Keratinocyte (primary cell): ENCODE measurements around the gene CCDC3. TPM values are rescaled to one million over a fixed set of nuclear protein-coding genes. Genes with fewer than 3 reads are reported as not detected.

Source experiments
- DNase-seq: peaks from one replicate; pipeline ENCODE4 v3.0.0-alpha.2; 2011; ENCODE audit warnings: low read depth, missing footprints, low spot score
- FAIRE-seq: peaks from 2 replicates; lab custom pipeline; 2011; peaks lifted over from hg19 to GRCh38; lab: Jason Lieb, UNC
- H2AFZ ChIP-seq: 2 replicates; pipeline ENCODE4 v1.6.0; 2012; ENCODE audit warnings: low read length, control low read depth, inconsistent platforms; ENCODE audit not compliant: control insufficient read depth
- H3K27ac ChIP-seq: 2 replicates; pipeline ENCODE4 v1.5.1; 2011; ENCODE audit warnings: low read length; ENCODE audit not compliant: control insufficient read depth, insufficient read depth
- H3K27me3 ChIP-seq: 3 replicates; pipeline ENCODE4 v1.6.0; 2011; ENCODE audit warnings: low read length; ENCODE audit not compliant: control insufficient read depth, insufficient read depth; ENCODE audit errors: extremely low read depth
- H3K36me3 ChIP-seq, 2 experiments: 2 replicates in 1 of 2; 3 replicates in 1 of 2; pipeline ENCODE4 v1.5.1; 2011; ENCODE audit warnings: low read length in 2 of 2, mild to moderate bottlenecking in 1 of 2; ENCODE audit not compliant: control insufficient read depth in 2 of 2, insufficient read depth in 2 of 2; ENCODE audit errors: extremely low read depth in 1 of 2
- H3K4me1 ChIP-seq: 3 replicates; pipeline ENCODE4 v1.5.1; 2011; ENCODE audit warnings: low read length; ENCODE audit not compliant: control insufficient read depth, insufficient read depth; ENCODE audit errors: extremely low read depth
- H3K4me2 ChIP-seq: 3 replicates; pipeline ENCODE4 v1.6.0; 2011; ENCODE audit warnings: low read depth, low read length; ENCODE audit not compliant: control insufficient read depth, insufficient read depth; ENCODE audit errors: extremely low read depth
- H3K4me3 ChIP-seq, 3 experiments: fragments of 200-600 bp in 1 of 3; sonication (generic) in 1 of 3; 2 replicates in 2 of 3; 3 replicates in 1 of 3; pipeline ENCODE4 v1.5.1; 2011 to 2016; ENCODE audit warnings: low read length in 3 of 3, mild to moderate bottlenecking in 3 of 3, control low read depth in 2 of 3, inconsistent platforms in 1 of 3, low read depth in 1 of 3, mixed read lengths in 1 of 3, mixed run types in 1 of 3, moderate library complexity in 1 of 3; ENCODE audit not compliant: control insufficient read depth in 2 of 3, insufficient read depth in 2 of 3; ENCODE audit errors: extremely low read depth in 1 of 3
- H3K79me2 ChIP-seq: 2 replicates; pipeline ENCODE4 v1.6.0; 2012; ENCODE audit warnings: low read length; ENCODE audit not compliant: control insufficient read depth, insufficient read depth
- H3K9ac ChIP-seq: 3 replicates; pipeline ENCODE4 v1.6.0; 2011; ENCODE audit warnings: low read length; ENCODE audit not compliant: control insufficient read depth, insufficient read depth; ENCODE audit errors: extremely low read depth
- H3K9me1 ChIP-seq: 3 replicates; pipeline ENCODE4 v1.6.0; 2011; ENCODE audit warnings: low read length; ENCODE audit not compliant: control insufficient read depth, insufficient read depth; ENCODE audit errors: extremely low read depth
- H3K9me3 ChIP-seq: 2 replicates; pipeline ENCODE4 v1.5.1; 2012; ENCODE audit warnings: low read depth, low read length; ENCODE audit not compliant: control insufficient read depth
- H4K20me1 ChIP-seq: 3 replicates; pipeline ENCODE4 v1.6.0; 2011; ENCODE audit warnings: low read length; ENCODE audit not compliant: control insufficient read depth, insufficient read depth; ENCODE audit errors: extremely low read depth
- EZH2 ChIP-seq: IDR thresholded peaks from one replicate; pipeline ENCODE4 v1.6.1; 2012; ENCODE audit warnings: inconsistent platforms, mild to moderate bottlenecking, low read length, moderate library complexity
- dilution Hi-C: fragments of 300-500 bp; cut with MboI; formaldehyde crosslinking; loops from one replicate; pipeline ENCODE4 v1.7.0; 2020; ENCODE audit warnings: low sequenced_read_pairs; ENCODE audit not compliant: extremely low pct_ligation_motif_present
- polyA plus RNA-seq, 5 experiments: library from polyadenylated mRNA; depleted of rRNA in 3 of 5; stranded (reverse) in 3 of 5; stranded (forward) in 1 of 5; unstranded in 1 of 5; fragments of >200 nt; gene quantifications; 1 replicate in 1 of 5; 2 replicates in 3 of 5; 3 replicates in 1 of 5; pipeline versions ENCODE4 v1.2.1 to v1.2.3, GENCODE V29; 2011 to 2012; ENCODE audit warnings: missing spikeins in 2 of 5, low read depth in 1 of 5, low replicate concordance in 1 of 5
- TF ChIP-seq, protein P1 (sequence below), 3 experiments: IDR thresholded peaks in 1 of 3; conservative IDR thresholded peaks in 1 of 3; optimal IDR thresholded peaks in 1 of 3; 2 replicates in 2 of 3; 3 replicates in 1 of 3; pipeline versions ENCODE3 to v1.5.1; 2011; ENCODE audit warnings: low read length in 3 of 3, mild to moderate bottlenecking in 3 of 3, moderate library complexity in 2 of 3, control low read depth in 1 of 3, inconsistent platforms in 1 of 3; ENCODE audit not compliant: insufficient read depth in 2 of 3; ENCODE audit errors: extremely low read depth in 1 of 3

CCDC3 gene
- polyA plus RNA-seq, 1 donor (not counting 4 experiments of a cell fraction or from before 2014, with no cell fraction given), result 0.39 TPM

DNA sequence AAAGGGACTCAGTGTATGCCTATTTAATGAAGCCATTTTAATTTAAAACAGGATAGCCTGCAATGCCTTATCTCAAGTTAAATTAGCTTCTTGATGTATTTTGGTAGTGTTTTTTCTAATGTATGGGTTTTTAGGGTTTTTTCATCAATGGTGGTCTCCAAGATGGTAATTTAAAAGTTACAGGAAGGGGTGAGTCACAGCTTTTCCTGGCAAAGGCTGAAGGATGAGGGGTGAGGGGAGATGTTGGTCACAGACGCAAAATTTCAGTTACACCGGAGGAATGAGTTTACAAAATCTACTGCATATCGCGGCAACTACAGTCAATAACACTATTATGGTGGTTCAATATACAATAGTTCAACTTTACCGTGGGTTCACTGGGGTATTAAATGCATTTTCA, 31.6 kb downstream of the CCDC3 start:
- TF ChIP-seq, protein P1, sequence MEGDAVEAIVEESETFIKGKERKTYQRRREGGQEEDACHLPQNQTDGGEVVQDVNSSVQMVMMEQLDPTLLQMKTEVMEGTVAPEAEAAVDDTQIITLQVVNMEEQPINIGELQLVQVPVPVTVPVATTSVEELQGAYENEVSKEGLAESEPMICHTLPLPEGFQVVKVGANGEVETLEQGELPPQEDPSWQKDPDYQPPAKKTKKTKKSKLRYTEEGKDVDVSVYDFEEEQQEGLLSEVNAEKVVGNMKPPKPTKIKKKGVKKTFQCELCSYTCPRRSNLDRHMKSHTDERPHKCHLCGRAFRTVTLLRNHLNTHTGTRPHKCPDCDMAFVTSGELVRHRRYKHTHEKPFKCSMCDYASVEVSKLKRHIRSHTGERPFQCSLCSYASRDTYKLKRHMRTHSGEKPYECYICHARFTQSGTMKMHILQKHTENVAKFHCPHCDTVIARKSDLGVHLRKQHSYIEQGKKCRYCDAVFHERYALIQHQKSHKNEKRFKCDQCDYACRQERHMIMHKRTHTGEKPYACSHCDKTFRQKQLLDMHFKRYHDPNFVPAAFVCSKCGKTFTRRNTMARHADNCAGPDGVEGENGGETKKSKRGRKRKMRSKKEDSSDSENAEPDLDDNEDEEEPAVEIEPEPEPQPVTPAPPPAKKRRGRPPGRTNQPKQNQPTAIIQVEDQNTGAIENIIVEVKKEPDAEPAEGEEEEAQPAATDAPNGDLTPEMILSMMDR (optimal IDR thresholded peaks at IDR 0.05 in 1 of 3, IDR thresholded peaks at IDR 0.05 in 1 of 3, conservative IDR thresholded peaks at IDR 0.05 in 1 of 3; ENCODE audit: extremely low read depth in 1 of 3, insufficient read depth in 2 of 3, low read length in 3 of 3), result no peak
- TF ChIP-seq EZH2, result no peak
- no peaks in the 10 kb centered on the region for H3K36me3 ChIP-seq
- H3K27ac ChIP-seq, result no peak overlapping the region
- no peaks in the 10 kb centered on the region for H3K9me3 ChIP-seq
- no peaks in the 10 kb centered on the region for H4K20me1 ChIP-seq
- H3K9ac ChIP-seq, result no peak overlapping the region
- no peak for FAIRE-seq
- H3K9me1 ChIP-seq, result no peaks in the 10 kb centered on the region
- DNase-seq, result no peak
- H3K27me3 ChIP-seq, result no peaks in the 10 kb centered on the region
- no peak overlapping the region for H3K4me2 ChIP-seq
- no peak overlapping the region for H3K4me3 ChIP-seq
- no peak overlapping the region for H2AFZ ChIP-seq
- peaks cover 5% of the 10 kb centered on the region for H3K4me1 ChIP-seq
- dilution Hi-C loops, result no loop called here
- no peaks in the 10 kb centered on the region for H3K79me2 ChIP-seq

DNA sequence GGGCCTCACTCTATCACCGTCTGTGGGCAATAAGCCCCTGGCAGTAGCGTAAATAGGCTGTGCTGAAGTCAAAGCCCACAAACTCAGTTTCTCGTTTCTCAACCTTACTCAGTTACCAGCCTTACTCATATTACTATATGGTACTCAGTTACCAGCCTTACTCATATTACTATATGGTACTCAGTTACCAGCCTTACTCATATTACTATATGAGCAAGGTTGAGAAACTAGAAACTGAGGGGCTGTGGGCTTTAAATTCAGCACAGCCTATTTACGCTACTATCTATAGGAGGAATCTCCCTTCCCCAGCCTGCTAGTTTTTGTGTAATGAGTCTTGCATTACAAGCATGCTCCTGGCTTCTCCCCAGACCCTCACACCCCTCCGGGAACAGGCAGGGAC, 35.4 kb downstream of the CCDC3 start:
- TF ChIP-seq, protein P1 (optimal IDR thresholded peaks at IDR 0.05 in 1 of 3, IDR thresholded peaks at IDR 0.05 in 1 of 3, conservative IDR thresholded peaks at IDR 0.05 in 1 of 3; ENCODE audit: extremely low read depth in 1 of 3, insufficient read depth in 2 of 3, low read length in 3 of 3), result no peak
- no peak for TF ChIP-seq EZH2
- Histone ChIP-seq H3K4me1 (peaks cover 5% of the 10 kb centered on the region), H3K27ac (no peak overlapping the region), H3K9ac (no peak overlapping the region), H4K20me1 (no peaks in the 10 kb centered on the region), H3K9me1 (no peaks in the 10 kb centered on the region), H3K36me3 (no peaks in the 10 kb centered on the region), H3K4me3 (no peak overlapping the region), H3K4me2 (no peak overlapping the region), H3K79me2 (no peaks in the 10 kb centered on the region), H3K9me3 (no peaks in the 10 kb centered on the region), H2AFZ (no peak overlapping the region), H3K27me3 (peaks cover under 1% of the 10 kb centered on the region)
- DNase-seq, result no peak
- dilution Hi-C loops, result no loop called here
- FAIRE-seq, result no peak
